HL-60 (cell line): ENCODE results near the gene PARD3.

Source experiments
- DNase-seq, 2 experiments: peaks; one replicate each; pipeline ENCODE4 v3.0.0-alpha.2; 2010 to 2020; ENCODE audit warnings: low read depth in 1 of 2, low spot score in 1 of 2
- H3K27ac ChIP-seq: fragments of 250-450 bp; sonication (Bioruptor Pico); replicated peaks from 2 replicates; pipeline ENCODE4 v1.5.1; 2020; ENCODE audit warnings: mild to moderate bottlenecking, moderate library complexity
- H3K27me3 ChIP-seq: fragments of 250-450 bp; sonication (Bioruptor Pico); 2 replicates; pipeline ENCODE4 v1.5.1; 2021; ENCODE audit warnings: mild to moderate bottlenecking, moderate library complexity; ENCODE audit not compliant: insufficient read depth, poor library complexity, severe bottlenecking
- H3K4me3 ChIP-seq: replicated peaks from 2 replicates; pipeline ENCODE4 v1.5.1; 2011; ENCODE audit warnings: mild to moderate bottlenecking, control low read depth, low read length; ENCODE audit not compliant: insufficient read depth
- GABPA ChIP-seq: IDR thresholded peaks from 2 replicates; pipeline ENCODE4 v1.6.1; 2012; ENCODE audit warnings: low read depth
- POLR2AphosphoS5 ChIP-seq: IDR thresholded peaks from 2 replicates; pipeline ENCODE4 v1.6.1; 2012; ENCODE audit warnings: low read depth
- SPI1 ChIP-seq: IDR thresholded peaks from 2 replicates; pipeline ENCODE4 v1.6.1; 2012; ENCODE audit warnings: low read depth, mild to moderate bottlenecking, borderline replicate concordance
- TF ChIP-seq, protein P1 (sequence below): IDR thresholded peaks from 2 replicates; pipeline ENCODE4 v1.6.1; 2012; ENCODE audit warnings: low read depth; ENCODE audit not compliant: insufficient replicate concordance
- TF ChIP-seq, protein P2 (sequence below): IDR thresholded peaks from one replicate; pipeline ENCODE4 v1.5.1; 2011; ENCODE audit warnings: low read length, control low read depth, inconsistent platforms; ENCODE audit not compliant: insufficient read depth

The PARD3 gene

DNA sequence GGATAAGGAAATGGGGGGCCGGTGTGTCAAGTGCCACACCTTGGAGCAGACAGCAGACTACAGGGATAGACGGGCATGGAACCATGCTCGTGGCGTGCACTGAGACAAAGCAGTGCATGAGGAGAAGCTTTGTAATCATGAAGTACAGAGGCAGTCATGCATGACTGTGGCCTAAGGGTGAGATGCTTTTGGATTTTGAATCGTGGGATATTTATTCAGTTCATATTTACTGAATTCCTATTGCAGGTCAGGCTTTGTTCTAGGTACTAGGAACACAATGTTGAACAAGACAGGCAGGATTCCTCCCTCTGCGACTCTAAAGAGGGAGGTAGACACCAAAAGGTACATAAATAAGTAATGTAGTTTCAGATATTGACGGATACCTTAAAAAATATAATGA is 597.6 kb downstream of the PARD3 start:
- DNase-seq = no peak
- Histone ChIP-seq H3K4me3 (no peak overlapping the region), H3K27me3 (no peaks in the 10 kb centered on the region), H3K27ac (no peak overlapping the region)
- TF ChIP-seq, protein P1, sequence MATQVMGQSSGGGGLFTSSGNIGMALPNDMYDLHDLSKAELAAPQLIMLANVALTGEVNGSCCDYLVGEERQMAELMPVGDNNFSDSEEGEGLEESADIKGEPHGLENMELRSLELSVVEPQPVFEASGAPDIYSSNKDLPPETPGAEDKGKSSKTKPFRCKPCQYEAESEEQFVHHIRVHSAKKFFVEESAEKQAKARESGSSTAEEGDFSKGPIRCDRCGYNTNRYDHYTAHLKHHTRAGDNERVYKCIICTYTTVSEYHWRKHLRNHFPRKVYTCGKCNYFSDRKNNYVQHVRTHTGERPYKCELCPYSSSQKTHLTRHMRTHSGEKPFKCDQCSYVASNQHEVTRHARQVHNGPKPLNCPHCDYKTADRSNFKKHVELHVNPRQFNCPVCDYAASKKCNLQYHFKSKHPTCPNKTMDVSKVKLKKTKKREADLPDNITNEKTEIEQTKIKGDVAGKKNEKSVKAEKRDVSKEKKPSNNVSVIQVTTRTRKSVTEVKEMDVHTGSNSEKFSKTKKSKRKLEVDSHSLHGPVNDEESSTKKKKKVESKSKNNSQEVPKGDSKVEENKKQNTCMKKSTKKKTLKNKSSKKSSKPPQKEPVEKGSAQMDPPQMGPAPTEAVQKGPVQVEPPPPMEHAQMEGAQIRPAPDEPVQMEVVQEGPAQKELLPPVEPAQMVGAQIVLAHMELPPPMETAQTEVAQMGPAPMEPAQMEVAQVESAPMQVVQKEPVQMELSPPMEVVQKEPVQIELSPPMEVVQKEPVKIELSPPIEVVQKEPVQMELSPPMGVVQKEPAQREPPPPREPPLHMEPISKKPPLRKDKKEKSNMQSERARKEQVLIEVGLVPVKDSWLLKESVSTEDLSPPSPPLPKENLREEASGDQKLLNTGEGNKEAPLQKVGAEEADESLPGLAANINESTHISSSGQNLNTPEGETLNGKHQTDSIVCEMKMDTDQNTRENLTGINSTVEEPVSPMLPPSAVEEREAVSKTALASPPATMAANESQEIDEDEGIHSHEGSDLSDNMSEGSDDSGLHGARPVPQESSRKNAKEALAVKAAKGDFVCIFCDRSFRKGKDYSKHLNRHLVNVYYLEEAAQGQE = no peak
- TF ChIP-seq GABPA = no peak
- no peak for TF ChIP-seq POLR2AphosphoS5

DNA sequence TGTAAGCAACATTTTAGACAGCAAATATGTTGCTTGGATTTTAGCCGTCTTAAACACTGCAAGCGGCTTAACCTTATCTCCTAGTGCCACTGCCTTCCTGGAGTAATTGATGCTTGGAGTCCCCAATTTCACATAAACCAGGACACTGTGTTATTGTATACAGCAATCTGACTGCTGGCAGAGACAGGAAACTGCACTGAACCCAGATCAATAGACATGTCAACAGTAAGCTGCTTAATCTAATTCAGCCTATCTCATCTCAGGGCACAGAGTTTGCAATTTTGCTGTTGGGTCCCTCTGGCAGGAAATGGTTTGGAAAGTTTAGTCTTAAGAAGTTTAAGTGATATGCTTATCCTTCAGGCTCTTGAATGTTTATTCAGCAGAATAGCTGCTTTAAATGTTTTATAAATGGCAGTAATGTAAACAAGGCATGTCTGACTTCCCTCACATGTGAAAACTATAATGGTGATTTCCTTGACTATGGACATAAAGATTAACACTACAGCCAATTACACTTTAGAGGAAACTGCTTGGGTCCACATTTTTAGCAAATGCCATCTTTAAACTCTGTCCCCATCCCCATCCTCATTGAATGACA is 598.6 kb downstream of the PARD3 start:
- Histone ChIP-seq H3K27me3 (no peaks in the 10 kb centered on the region), H3K27ac (no peak overlapping the region), H3K4me3 (no peak overlapping the region)
- DNase-seq = no peak
- TF ChIP-seq, protein P1 = no peak
- TF ChIP-seq, protein P2, sequence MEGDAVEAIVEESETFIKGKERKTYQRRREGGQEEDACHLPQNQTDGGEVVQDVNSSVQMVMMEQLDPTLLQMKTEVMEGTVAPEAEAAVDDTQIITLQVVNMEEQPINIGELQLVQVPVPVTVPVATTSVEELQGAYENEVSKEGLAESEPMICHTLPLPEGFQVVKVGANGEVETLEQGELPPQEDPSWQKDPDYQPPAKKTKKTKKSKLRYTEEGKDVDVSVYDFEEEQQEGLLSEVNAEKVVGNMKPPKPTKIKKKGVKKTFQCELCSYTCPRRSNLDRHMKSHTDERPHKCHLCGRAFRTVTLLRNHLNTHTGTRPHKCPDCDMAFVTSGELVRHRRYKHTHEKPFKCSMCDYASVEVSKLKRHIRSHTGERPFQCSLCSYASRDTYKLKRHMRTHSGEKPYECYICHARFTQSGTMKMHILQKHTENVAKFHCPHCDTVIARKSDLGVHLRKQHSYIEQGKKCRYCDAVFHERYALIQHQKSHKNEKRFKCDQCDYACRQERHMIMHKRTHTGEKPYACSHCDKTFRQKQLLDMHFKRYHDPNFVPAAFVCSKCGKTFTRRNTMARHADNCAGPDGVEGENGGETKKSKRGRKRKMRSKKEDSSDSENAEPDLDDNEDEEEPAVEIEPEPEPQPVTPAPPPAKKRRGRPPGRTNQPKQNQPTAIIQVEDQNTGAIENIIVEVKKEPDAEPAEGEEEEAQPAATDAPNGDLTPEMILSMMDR = no peak
- TF ChIP-seq POLR2AphosphoS5 (no peak), SPI1 (no peak), GABPA (no peak)

DNA sequence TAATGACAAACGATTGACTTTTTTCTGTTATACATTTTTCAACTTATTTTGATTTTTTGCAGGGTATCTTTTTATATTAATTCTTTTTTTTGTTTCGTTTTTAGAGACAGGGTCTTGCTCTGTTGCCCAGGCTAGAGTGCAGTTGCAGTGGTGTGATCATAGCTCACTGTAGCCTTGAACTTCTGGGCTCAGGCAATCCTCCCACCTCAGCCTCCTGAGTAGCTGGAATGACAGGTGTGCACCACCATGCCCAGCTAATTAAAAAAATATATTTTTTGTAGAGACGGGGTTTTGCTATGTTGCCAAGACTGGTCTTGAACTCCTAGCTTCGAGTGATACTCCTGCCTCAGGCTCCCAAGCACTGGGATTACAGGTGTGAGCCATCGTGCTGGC is 601.3 kb downstream of the PARD3 start:
- Histone ChIP-seq H3K4me3 (no peak overlapping the region), H3K27me3 (no peaks in the 10 kb centered on the region), H3K27ac (no peak overlapping the region)
- no peak for DNase-seq
- TF ChIP-seq POLR2AphosphoS5 (no peak), GABPA (no peak), SPI1 (no peak)
- TF ChIP-seq, protein P2 = no peak
- TF ChIP-seq, protein P1 = no peak
